Measurements from ENCODE around the gene TRIM24.

Gene TRIM24

GRCh38 chr7:138579136-138579535 is 119.1 kb downstream of the TRIM24 start:
- DNase-seq (ENCODE audit: low read depth in 2 of 2) = no peak

- DNase-seq (ENCODE audit: low read depth in 2 of 2) = no peak
These were observed 119.6 kb downstream of the TRIM24 start for GRCh38 chr7:138579671-138580070.

- DNase-seq (ENCODE audit: low read depth in 2 of 2) = no peak
These were observed 121.0 kb downstream of the TRIM24 start for GRCh38 chr7:138581065-138581464.

GRCh38 chr7:138584283-138584682 is 124.2 kb downstream of the TRIM24 start:
- no peak for DNase-seq (ENCODE audit: low read depth in 2 of 2)

GRCh38 chr7:138584696-138585095 is 124.6 kb downstream of the TRIM24 start:
- DNase-seq (ENCODE audit: low read depth in 2 of 2) = no peak

- DNase-seq (ENCODE audit: low read depth in 2 of 2) = no peak
These were observed 125.4 kb downstream of the TRIM24 start for GRCh38 chr7:138585283-138585993.

- no peak for DNase-seq (ENCODE audit: low read depth in 2 of 2)
These were observed 127.4 kb downstream of the TRIM24 start for GRCh38 chr7:138587485-138587884.

- DNase-seq (ENCODE audit: low read depth in 2 of 2) = no peak
These were observed 128.9 kb downstream of the TRIM24 start for GRCh38 chr7:138588986-138589385.

GRCh38 chr7:138590154-138590553 is 130.1 kb downstream of the TRIM24 start:
- DNase-seq (ENCODE audit: low read depth in 2 of 2) = no peak

GRCh38 chr7:138595454-138595853 is 135.4 kb downstream of the TRIM24 start:
- DNase-seq (ENCODE audit: low read depth in 2 of 2) = no peak

GRCh38 chr7:138602451-138602850 is 142.4 kb downstream of the TRIM24 start:
- DNase-seq (ENCODE audit: low read depth in 2 of 2) = no peak

- no peak for DNase-seq (ENCODE audit: low read depth in 2 of 2)
These were observed 143.7 kb downstream of the TRIM24 start for GRCh38 chr7:138603549-138604318.

- DNase-seq (ENCODE audit: low read depth in 2 of 2) = no peak
These were observed 146.2 kb downstream of the TRIM24 start for GRCh38 chr7:138606236-138606635.

GRCh38 chr7:138607216-138608126 is 147.4 kb downstream of the TRIM24 start:
- DNase-seq (ENCODE audit: low read depth in 2 of 2) = no peak

- peak in 1 of 2 donors; percentile 16 for DNase-seq (ENCODE audit: low read depth in 2 of 2)
These were observed 148.2 kb downstream of the TRIM24 start for GRCh38 chr7:138608275-138608674.

GRCh38 chr7:138610671-138611170 is 150.7 kb downstream of the TRIM24 start:
- no peak for DNase-seq (ENCODE audit: low read depth in 2 of 2)

GRCh38 chr7:138613630-138614029 is 153.6 kb downstream of the TRIM24 start:
- no peak for DNase-seq (ENCODE audit: low read depth in 2 of 2)

- DNase-seq (ENCODE audit: low read depth in 2 of 2) = no peak
These were observed 156.0 kb downstream of the TRIM24 start for GRCh38 chr7:138616085-138616484.

GRCh38 chr7:138618506-138618905 is 158.4 kb downstream of the TRIM24 start:
- no peak for DNase-seq (ENCODE audit: low read depth in 2 of 2)

- DNase-seq (ENCODE audit: low read depth in 2 of 2) = no peak
These were observed 158.9 kb downstream of the TRIM24 start for GRCh38 chr7:138618933-138619332.

GRCh38 chr7:138622841-138623240 is 162.8 kb downstream of the TRIM24 start:
- DNase-seq (ENCODE audit: low read depth in 2 of 2) = no peak
